CD4-positive, alpha-beta T cell (primary cell): ENCODE measurements around the gene FBXL22. TPM values are rescaled to one million over a fixed set of nuclear protein-coding genes. Genes with fewer than 3 reads are reported as not detected.
"Not testable (repeated sequence)": the region's sequence is repeated elsewhere in the genome, so short reads cannot be mapped to it uniquely, and the experiment has no call there.

ENCODE experiments used
- ATAC-seq: fragments of 200-7000 bp; cut with Tn5 transposase; one replicate; pipeline ENCODE4 v1.10.0; 2022; ENCODE audit warnings: mild to moderate bottlenecking; ENCODE audit not compliant: poor library complexity
- CTCF ChIA-PET: fragments of 350-600 bp; sonication (Branson Sonifier 250); formaldehyde crosslinking; loops from one replicate; lab custom pipeline; 2021; ENCODE audit warnings: antibody characterized with exemption, inconsistent platforms; lab: Charles Lee
- POLR2A ChIA-PET: fragments of 350-600 bp; sonication (Branson Sonifier 250); formaldehyde crosslinking; loops from one replicate; lab custom pipeline; 2021; ENCODE audit warnings: antibody characterized with exemption, inconsistent platforms; lab: Charles Lee
- DNase-seq, 14 experiments: peaks; one replicate each; pipeline ENCODE4 v3.0.0-alpha.2; 2013 to 2020; ENCODE audit warnings: mixed read lengths in 2 of 14
- H3K27ac ChIP-seq, 2 donors: one replicate each; pipeline versions ENCODE4 v1.5.1 to v1.7.0; 2013; ENCODE audit warnings: low read length in 2 of 2, low read depth in 1 of 2, mild to moderate bottlenecking in 1 of 2
- H3K27me3 ChIP-seq, 2 experiments: 1 replicate in 1 of 2; 2 replicates in 1 of 2; pipeline versions ENCODE4 v1.6.1 to v1.7.0; 2013; ENCODE audit warnings: low read length in 2 of 2, control low read depth in 1 of 2, mild to moderate bottlenecking in 1 of 2, moderate library complexity in 1 of 2; ENCODE audit not compliant: insufficient read depth in 2 of 2, control insufficient read depth in 1 of 2
- H3K36me3 ChIP-seq: one replicate; pipeline ENCODE4 v1.6.1; 2013; ENCODE audit warnings: low read length, control low read depth; ENCODE audit not compliant: insufficient read depth
- H3K4me1 ChIP-seq: one replicate; pipeline ENCODE4 v1.6.1; 2013; ENCODE audit warnings: low read length, control low read depth; ENCODE audit not compliant: insufficient read depth
- H3K4me3 ChIP-seq: one replicate; pipeline ENCODE4 v1.5.1; 2013; ENCODE audit warnings: mild to moderate bottlenecking, low read length, moderate library complexity
- H3K9me3 ChIP-seq, 2 experiments: 1 replicate in 1 of 2; 2 replicates in 1 of 2; pipeline versions ENCODE4 v1.6.1 to v1.7.0; 2013; ENCODE audit warnings: low read length in 2 of 2, mild to moderate bottlenecking in 2 of 2, control low read depth in 1 of 2, moderate library complexity in 1 of 2; ENCODE audit not compliant: control insufficient read depth in 1 of 2, insufficient read depth in 1 of 2
- H3K27ac Mint-ChIP-seq: one replicate; pipeline ENCODE4 v1.8.0; 2020; ENCODE audit warnings: mixed read lengths
- H3K27me3 Mint-ChIP-seq: one replicate; pipeline ENCODE4 v1.8.0; 2021; ENCODE audit warnings: mixed read lengths
- H3K36me3 Mint-ChIP-seq: one replicate; pipeline ENCODE4 v1.8.0; 2021; ENCODE audit warnings: low read depth, mixed read lengths
- H3K4me1 Mint-ChIP-seq: one replicate; pipeline ENCODE4 v1.8.0; 2021; ENCODE audit warnings: low read depth, mixed read lengths
- H3K4me3 Mint-ChIP-seq: one replicate; pipeline ENCODE4 v1.8.0; 2020; ENCODE audit warnings: mild to moderate bottlenecking, mixed read lengths
- H3K9me3 Mint-ChIP-seq: one replicate; pipeline ENCODE4 v1.8.0; 2020; ENCODE audit warnings: mixed read lengths
- CTCF ChIP-seq: fragments of 200-600 bp; IDR thresholded peaks from one replicate; pipeline ENCODE4 v1.8.0; 2022; ENCODE audit warnings: antibody characterized with exemption, mild to moderate bottlenecking
- intact Hi-C, 2 experiments: fragments of 100-400 bp; cut with DNase I in 1 of 2; cut with micrococcal nuclease in 1 of 2; formaldehyde crosslinking; loops; one replicate each; pipeline versions ENCODE4 v1.15.1 to v1.9.0; 2023 to 2025; cut with DNase I, micrococcal nuclease
- total RNA-seq, 174 experiments: library from RNA in 2 of 174; stranded (reverse) in 2 of 174; gene quantifications; one replicate each; pipeline ENCODE4 v1.2.3 and lab custom pipeline; 2021 to 2026

FBXL22 gene
- total RNA-seq, 2 experiments from 2014 or later = 0.66 to 1.6 TPM

DNA sequence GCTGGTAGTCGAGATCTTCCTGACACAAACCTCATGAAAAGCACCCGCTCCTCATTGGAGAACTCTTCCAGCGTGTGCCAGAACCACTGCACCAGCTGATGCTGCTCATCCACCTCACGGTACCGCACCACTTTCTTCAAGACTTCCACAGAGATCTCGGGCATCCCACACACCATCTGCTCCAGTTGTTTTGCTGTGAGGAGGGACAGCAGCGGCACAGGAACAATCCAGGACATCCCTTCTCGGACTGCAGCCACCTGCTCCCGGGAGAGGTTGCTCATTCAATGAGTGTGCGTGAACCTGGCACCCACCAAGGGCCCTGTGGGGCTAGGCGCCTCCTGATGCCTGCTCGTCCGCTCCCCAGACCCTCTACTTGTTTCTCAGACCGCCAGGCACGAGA is 15.1 kb downstream of the FBXL22 start:
- POLR2A ChIA-PET = no interaction called here
- peaks cover 93% of the 10 kb centered on the region for H3K36me3 Mint-ChIP-seq

GRCh38 chr15:63615935-63616334 is 18.7 kb downstream of the FBXL22 start:
- Mint-ChIP-seq H3K4me1 (peaks cover 9% of the 10 kb centered on the region), H3K27me3 (no peaks in the 10 kb centered on the region), H3K27ac (no peak overlapping the region), H3K9me3 (no peaks in the 10 kb centered on the region), H3K4me3 (no peak overlapping the region), H3K36me3 (peaks cover 72% of the 10 kb centered on the region)
- intact Hi-C loops = no loop called here
- H3K4me1 ChIP-seq = peaks cover 6% of the 10 kb centered on the region
- H3K9me3 ChIP-seq = no peaks in the 10 kb centered on the region
- no peak for TF ChIP-seq CTCF
- ATAC-seq (no peak), DNase-seq (no peak)
- CTCF ChIA-PET = no interaction called here
- H3K27me3 ChIP-seq = no peaks in the 10 kb centered on the region
- H3K36me3 ChIP-seq = peaks cover 46% of the 10 kb centered on the region
- POLR2A ChIA-PET = no interaction called here
- no peak overlapping the region for H3K27ac ChIP-seq
- H3K4me3 ChIP-seq = no peak overlapping the region

More for the DNA sequence above, 15.1 kb downstream of the FBXL22 start:
- DNase-seq = no peak
- H3K27me3 ChIP-seq = no peaks in the 10 kb centered on the region
- H3K4me3 ChIP-seq = no peak overlapping the region
- H3K27ac ChIP-seq = no peak overlapping the region
- Mint-ChIP-seq H3K4me3 (no peak overlapping the region), H3K9me3 (no peaks in the 10 kb centered on the region), H3K27me3 (no peaks in the 10 kb centered on the region), H3K27ac (peak overlapping the region; percentile 61), H3K4me1 (peaks cover 30% of the 10 kb centered on the region)
- peaks cover 16% of the 10 kb centered on the region for H3K4me1 ChIP-seq
- no peak for TF ChIP-seq CTCF
- CTCF ChIA-PET = no interaction called here
- peaks cover 69% of the 10 kb centered on the region for H3K36me3 ChIP-seq
- no peak for ATAC-seq
- intact Hi-C loops = loop anchor here in 1 of 2 experiments (5.0 kb wide), 1 partner anchor 280 kb away; no protein-coding TSS in a partner anchor
- H3K9me3 ChIP-seq = no peaks in the 10 kb centered on the region

DNA sequence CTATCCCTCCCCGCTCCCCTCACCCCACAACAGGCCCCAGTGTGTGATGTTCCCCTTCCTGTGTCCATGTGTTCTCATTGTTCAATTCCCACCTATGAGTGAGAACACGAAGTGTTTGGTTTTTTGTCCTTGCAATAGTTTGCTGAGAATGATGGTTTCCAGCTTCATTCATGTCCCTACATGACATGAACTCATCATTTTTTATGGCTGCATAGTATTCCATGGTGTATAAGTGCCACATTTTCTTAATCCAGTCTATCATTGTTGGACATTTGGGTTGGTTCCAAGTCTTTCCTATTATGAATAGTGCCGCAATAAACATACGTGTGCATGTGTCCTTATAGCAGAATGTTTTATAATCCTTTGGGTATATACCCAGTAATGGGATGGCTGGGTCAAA is 20.0 kb downstream of the FBXL22 start:
- CTCF ChIA-PET, POLR2A ChIA-PET, ATAC-seq, H3K4me1 ChIP-seq, H3K27ac ChIP-seq, H3K9me3 Mint-ChIP-seq, H3K9me3 ChIP-seq, H3K27me3 Mint-ChIP-seq, H3K4me3 ChIP-seq, H3K27ac Mint-ChIP-seq, H3K27me3 ChIP-seq, H3K4me3 Mint-ChIP-seq, H3K4me1 Mint-ChIP-seq, intact Hi-C loops, DNase-seq: not testable (repeated sequence)
- peaks cover 48% of the 10 kb centered on the region for H3K36me3 ChIP-seq
- peaks cover 71% of the 10 kb centered on the region for H3K36me3 Mint-ChIP-seq

GRCh38 chr15:63617627-63618026 is 20.4 kb downstream of the FBXL22 start:
- peaks cover 71% of the 10 kb centered on the region for H3K36me3 Mint-ChIP-seq

GRCh38 chr15:63620760-63621159 is 23.6 kb downstream of the FBXL22 start:
- H3K27ac ChIP-seq, H3K4me1 Mint-ChIP-seq, H3K4me1 ChIP-seq, POLR2A ChIA-PET, CTCF ChIA-PET, H3K4me3 ChIP-seq, H3K27me3 Mint-ChIP-seq, H3K4me3 Mint-ChIP-seq, H3K27me3 ChIP-seq, H3K9me3 Mint-ChIP-seq, H3K27ac Mint-ChIP-seq, DNase-seq, ATAC-seq, H3K9me3 ChIP-seq: not testable (repeated sequence)
- H3K36me3 ChIP-seq = peaks cover 50% of the 10 kb centered on the region
- intact Hi-C loops = loop anchor here in 1 of 2 experiments (10.0 kb wide), 1 partner anchor 54 kb away; no protein-coding TSS in a partner anchor
- H3K36me3 Mint-ChIP-seq = peaks cover 72% of the 10 kb centered on the region

More at GRCh38 chr15:63617627-63618026, 20.4 kb downstream of the FBXL22 start:
- H3K27me3 Mint-ChIP-seq, H3K4me3 Mint-ChIP-seq, DNase-seq, H3K9me3 ChIP-seq, H3K27ac Mint-ChIP-seq, CTCF ChIA-PET, H3K4me1 Mint-ChIP-seq, H3K27me3 ChIP-seq, POLR2A ChIA-PET, H3K4me3 ChIP-seq, H3K4me1 ChIP-seq, H3K27ac ChIP-seq, intact Hi-C loops, H3K9me3 Mint-ChIP-seq, ATAC-seq: not testable (repeated sequence)
- H3K36me3 ChIP-seq = peaks cover 48% of the 10 kb centered on the region
